Stimulated activated memory B cell treated with anti-CD40 and anti-IgM and Interleukin-4, amounts not matched to agents 10 μg/mL and 1 μg/mL and 100 μg/mL, for 72 hours (primary cell): Measurements from ENCODE around the gene CRYZ.
A peak's percentile ranks its signal among the peaks of the same experiment; 100 is the strongest.
"Not testable (repeated sequence)": the region's sequence is repeated elsewhere in the genome, so short reads cannot be mapped to it uniquely, and the experiment has no call there.

Experiments used
- ATAC-seq: fragments of 150-1000 bp; cut with Tn5 transposase; 2 replicates; pipeline ENCODE4 v1.10.0; 2021
- H3K27ac Mint-ChIP-seq: one replicate; pipeline ENCODE4 v1.8.0; 2022; ENCODE audit warnings: mild to moderate bottlenecking, mixed read lengths
- H3K27me3 Mint-ChIP-seq: one replicate; pipeline ENCODE4 v1.8.0; 2022; ENCODE audit warnings: mixed read lengths
- H3K36me3 Mint-ChIP-seq: one replicate; pipeline ENCODE4 v1.8.0; 2022; ENCODE audit warnings: mixed read lengths
- H3K4me1 Mint-ChIP-seq: one replicate; pipeline ENCODE4 v1.8.0; 2022; ENCODE audit warnings: mixed read lengths
- H3K4me3 Mint-ChIP-seq: one replicate; pipeline ENCODE4 v1.8.0; 2022; ENCODE audit warnings: mild to moderate bottlenecking, moderate library complexity, mixed read lengths
- H3K9me3 Mint-ChIP-seq: one replicate; pipeline ENCODE4 v1.8.0; 2022; ENCODE audit warnings: mixed read lengths

Gene CRYZ

DNA sequence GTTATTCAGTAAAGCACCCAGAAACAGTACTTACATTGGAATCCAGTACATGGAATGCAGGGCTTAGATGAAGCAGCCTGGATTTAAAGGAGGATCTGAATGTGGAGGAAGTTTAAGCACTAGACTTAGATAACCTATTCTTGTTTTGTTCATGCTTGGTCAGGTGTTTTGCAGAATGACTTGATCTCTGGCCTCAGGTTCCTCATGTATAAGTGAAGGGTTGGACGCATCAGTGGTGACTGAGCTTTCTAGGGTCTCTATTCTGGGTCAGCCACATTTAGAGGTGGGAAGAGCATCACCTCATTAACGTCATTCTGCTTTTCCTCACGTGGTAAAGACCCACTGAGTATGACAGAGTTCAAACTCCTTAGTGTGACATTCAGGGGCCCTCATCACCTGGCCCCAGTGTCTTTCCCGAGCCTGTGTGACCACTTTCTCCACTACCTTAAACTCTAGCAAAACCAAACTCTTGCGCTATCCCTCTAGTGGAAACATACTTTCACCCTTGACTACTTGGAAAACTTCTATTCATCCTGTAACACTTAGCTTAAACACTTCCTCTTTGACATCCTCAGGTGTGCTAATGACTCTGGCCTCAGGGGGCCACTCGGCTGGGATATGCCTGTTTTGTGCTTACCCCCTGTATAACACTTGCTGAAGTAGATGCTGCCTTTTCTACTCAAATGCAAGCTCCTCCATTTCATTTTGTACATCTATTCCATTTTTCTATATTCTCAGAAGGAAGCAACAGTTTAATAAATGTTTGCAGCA is 58.4 kb downstream of the CRYZ start:
- no peak overlapping the region for H3K27ac Mint-ChIP-seq
- ATAC-seq = peak; percentile 69
- H3K27me3 Mint-ChIP-seq = peaks cover 21% of the 10 kb centered on the region
- H3K9me3 Mint-ChIP-seq = peaks cover 5% of the 10 kb centered on the region
- peak overlapping the region; percentile 67 for H3K4me3 Mint-ChIP-seq
- peaks cover 25% of the 10 kb centered on the region for H3K4me1 Mint-ChIP-seq
- peaks cover 7% of the 10 kb centered on the region for H3K36me3 Mint-ChIP-seq

DNA sequence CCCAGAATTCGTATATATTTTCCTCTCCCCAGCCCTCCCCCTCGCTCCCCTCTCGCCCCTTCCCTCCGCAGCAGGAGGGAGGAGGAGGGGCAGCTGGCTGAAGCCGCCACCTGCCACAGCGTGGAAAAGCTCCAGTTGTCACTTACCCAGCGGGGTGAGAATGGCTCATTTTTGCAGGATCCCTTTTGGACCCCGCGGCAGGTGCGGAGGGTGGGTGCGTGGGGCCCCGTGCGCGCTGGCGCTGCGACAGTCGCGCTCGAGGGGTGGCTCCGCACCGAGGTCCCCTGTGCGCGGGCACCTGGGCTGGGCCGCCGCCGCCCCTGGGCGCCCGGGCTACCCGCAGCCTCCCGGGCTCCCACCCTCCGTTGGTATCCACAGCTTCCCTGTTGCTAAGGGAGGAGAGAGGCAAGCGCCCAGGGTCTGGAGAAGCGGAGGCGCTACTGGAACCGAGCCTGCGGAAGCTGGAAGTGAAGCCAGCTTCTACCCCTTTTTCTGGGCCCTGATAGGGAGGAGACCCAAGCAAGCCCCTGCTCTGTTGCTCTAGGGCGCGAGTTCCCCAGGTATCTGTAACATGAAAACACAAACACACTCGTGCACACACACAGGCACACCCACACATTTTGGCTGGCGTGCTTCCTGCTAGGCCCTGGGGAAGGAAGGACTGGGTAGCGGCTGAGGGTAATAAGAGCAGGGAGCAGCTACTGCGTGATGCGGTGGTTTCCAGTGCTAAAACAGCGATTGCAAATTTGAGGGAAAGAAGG is 59.3 kb downstream of the CRYZ start, which contains the start of gene ERICH3:
TSS of gene ERICH3 (minus strand) at position 442 of the 761 bp plus-strand sequence. CDS start at position 169, 273 bp downstream.
- Mint-ChIP-seq H3K4me3 (peak within 1 kb of the TSS; percentile 67), H3K27me3 (peaks cover 21% of the 10 kb centered on the region), H3K36me3 (peaks cover 7% of the 10 kb centered on the region), H3K4me1 (peaks cover 25% of the 10 kb centered on the region), H3K9me3 (peaks cover 5% of the 10 kb centered on the region), H3K27ac (no peak within 1 kb of the TSS)
- peak; percentile 72 for ATAC-seq

DNA sequence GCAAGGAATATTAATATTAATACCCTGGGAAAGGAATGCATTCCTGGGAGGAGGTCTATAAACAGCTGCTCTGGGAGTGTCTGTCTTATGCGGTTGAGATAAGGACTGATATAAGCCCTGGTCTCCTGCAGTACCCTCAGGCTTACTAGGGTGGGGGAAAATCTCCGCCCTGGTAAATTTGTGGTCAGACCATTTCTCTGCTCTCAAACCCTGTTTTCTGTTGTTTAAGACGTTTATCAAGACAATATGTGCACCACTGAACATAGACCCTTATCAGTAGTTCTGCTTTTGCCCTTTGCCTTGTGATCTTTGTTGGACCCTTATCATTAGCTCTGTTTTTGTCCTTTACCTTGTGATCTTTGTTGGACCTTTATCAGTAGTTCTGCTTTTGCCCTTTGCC is 62.0 kb downstream of the CRYZ start:
- not testable (repeated sequence) for ATAC-seq, H3K9me3 Mint-ChIP-seq
- H3K27me3 Mint-ChIP-seq = peaks cover 21% of the 10 kb centered on the region

More for the DNA sequence above, 62.0 kb downstream of the CRYZ start:
- H3K4me3 Mint-ChIP-seq, H3K36me3 Mint-ChIP-seq, H3K27ac Mint-ChIP-seq: not testable (repeated sequence)
- peaks cover 25% of the 10 kb centered on the region for H3K4me1 Mint-ChIP-seq
